PC-3 (cell line): ENCODE measurements around the gene UNC93A.

ENCODE experiments used
- EZH2 ChIP-seq: fragments of 300-600 bp; sonication (generic); IDR thresholded peaks from one replicate; pipeline ENCODE4 v1.6.1; 2017; ENCODE audit warnings: antibody characterized with exemption, mild to moderate bottlenecking, low read length; ENCODE audit not compliant: unreplicated experiment
- EZH2phosphoT487 ChIP-seq: fragments of 300-600 bp; sonication (generic); IDR thresholded peaks from 2 replicates; pipeline ENCODE4 v1.6.1; 2018; ENCODE audit warnings: mild to moderate bottlenecking, antibody characterized with exemption, low read length, borderline replicate concordance
- TF ChIP-seq, protein P1 (sequence below): fragments of 300-600 bp; sonication (generic); conservative IDR thresholded peaks from 2 replicates; pipeline ENCODE4 v1.5.1; 2017; ENCODE audit warnings: antibody characterized with exemption, low read depth, mild to moderate bottlenecking, low read length

DNA sequence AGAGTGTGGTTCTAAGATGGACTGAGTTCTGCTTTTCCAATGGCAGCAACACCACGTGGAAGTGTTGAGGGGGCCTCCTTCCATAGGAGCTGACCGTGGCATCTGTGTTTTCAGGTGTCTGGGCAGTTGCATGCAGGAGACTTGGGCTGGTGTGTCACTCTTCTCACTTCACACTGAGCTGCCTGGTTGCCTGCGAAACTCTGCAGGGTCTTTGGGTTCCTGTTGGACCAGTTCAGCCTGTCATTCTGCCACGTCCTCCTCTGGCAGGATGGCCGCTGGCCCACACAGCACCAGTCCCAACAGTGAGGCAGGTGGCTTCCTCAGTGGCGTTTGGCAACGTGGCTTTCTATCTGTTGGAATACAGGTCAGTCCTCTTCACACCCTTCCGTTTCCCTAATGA is 16.1 kb upstream of the UNC93A start:
- TF ChIP-seq, protein P1, sequence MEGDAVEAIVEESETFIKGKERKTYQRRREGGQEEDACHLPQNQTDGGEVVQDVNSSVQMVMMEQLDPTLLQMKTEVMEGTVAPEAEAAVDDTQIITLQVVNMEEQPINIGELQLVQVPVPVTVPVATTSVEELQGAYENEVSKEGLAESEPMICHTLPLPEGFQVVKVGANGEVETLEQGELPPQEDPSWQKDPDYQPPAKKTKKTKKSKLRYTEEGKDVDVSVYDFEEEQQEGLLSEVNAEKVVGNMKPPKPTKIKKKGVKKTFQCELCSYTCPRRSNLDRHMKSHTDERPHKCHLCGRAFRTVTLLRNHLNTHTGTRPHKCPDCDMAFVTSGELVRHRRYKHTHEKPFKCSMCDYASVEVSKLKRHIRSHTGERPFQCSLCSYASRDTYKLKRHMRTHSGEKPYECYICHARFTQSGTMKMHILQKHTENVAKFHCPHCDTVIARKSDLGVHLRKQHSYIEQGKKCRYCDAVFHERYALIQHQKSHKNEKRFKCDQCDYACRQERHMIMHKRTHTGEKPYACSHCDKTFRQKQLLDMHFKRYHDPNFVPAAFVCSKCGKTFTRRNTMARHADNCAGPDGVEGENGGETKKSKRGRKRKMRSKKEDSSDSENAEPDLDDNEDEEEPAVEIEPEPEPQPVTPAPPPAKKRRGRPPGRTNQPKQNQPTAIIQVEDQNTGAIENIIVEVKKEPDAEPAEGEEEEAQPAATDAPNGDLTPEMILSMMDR: no peak
- no peak for TF ChIP-seq EZH2phosphoT487
- no peak for TF ChIP-seq EZH2
